Adipocyte (in vitro differentiated cells): ENCODE results near the gene CDC16.
"Not testable (repeated sequence)": the region's sequence is repeated elsewhere in the genome, so short reads cannot be mapped to it uniquely, and the experiment has no call there.

ENCODE experiments used
- DNase-seq: peaks from one replicate; pipeline ENCODE4 v3.0.0-alpha.2; 2015; ENCODE audit warnings: low read depth
- H3K27me3 ChIP-seq: replicated peaks from 2 replicates; pipeline ENCODE4 v1.7.0; 2013; ENCODE audit warnings: mild to moderate bottlenecking, low read length, moderate library complexity; ENCODE audit not compliant: control insufficient read depth, insufficient read depth
- H3K36me3 ChIP-seq: 2 replicates; pipeline ENCODE4 v1.7.0; 2013; ENCODE audit warnings: low read length, mild to moderate bottlenecking, moderate library complexity; ENCODE audit not compliant: control insufficient read depth, insufficient read depth, severe bottlenecking
- H3K4me1 ChIP-seq: 2 replicates; pipeline ENCODE4 v1.7.0; 2013; ENCODE audit warnings: mild to moderate bottlenecking, low read length, moderate library complexity; ENCODE audit not compliant: control insufficient read depth, insufficient read depth
- H3K4me3 ChIP-seq: 2 replicates; pipeline ENCODE4 v1.7.0; 2013; ENCODE audit warnings: mild to moderate bottlenecking, low read length, moderate library complexity
- H3K9ac ChIP-seq: 2 replicates; pipeline ENCODE4 v1.7.0; 2013; ENCODE audit warnings: mild to moderate bottlenecking, low read length, moderate library complexity
- H3K9me3 ChIP-seq: 2 replicates; pipeline ENCODE4 v1.7.0; 2013; ENCODE audit warnings: mild to moderate bottlenecking, low read length, moderate library complexity; ENCODE audit not compliant: control insufficient read depth

CDC16 gene

DNA sequence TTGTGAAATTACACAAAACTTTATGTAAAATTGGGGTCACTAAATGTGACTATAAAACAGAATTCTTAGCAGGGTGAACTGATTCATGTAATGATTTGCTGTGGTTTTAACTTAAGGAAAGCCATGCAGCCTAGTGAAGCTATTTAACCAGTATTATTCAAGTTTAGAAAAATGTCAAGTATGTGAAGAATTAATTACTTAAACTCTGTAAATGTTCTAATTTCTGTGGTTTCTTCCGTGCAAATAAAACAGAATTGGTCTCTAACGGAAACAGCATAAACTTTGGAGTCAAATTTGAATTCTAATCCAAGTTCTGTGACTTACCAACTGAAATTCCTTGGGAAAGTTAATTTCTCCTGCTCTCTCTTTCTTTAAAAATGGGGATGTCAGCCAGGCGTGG, 13.3 kb downstream of the CDC16 start:
- H3K4me3 ChIP-seq, result no peak overlapping the region
- no peaks in the 10 kb centered on the region for H3K27me3 ChIP-seq
- DNase-seq, result peak; percentile 56
- no peaks in the 10 kb centered on the region for H3K4me1 ChIP-seq
- H3K36me3 ChIP-seq, result peaks cover 99% of the 10 kb centered on the region
- H3K9ac ChIP-seq, result no peak overlapping the region
- no peaks in the 10 kb centered on the region for H3K9me3 ChIP-seq

DNA sequence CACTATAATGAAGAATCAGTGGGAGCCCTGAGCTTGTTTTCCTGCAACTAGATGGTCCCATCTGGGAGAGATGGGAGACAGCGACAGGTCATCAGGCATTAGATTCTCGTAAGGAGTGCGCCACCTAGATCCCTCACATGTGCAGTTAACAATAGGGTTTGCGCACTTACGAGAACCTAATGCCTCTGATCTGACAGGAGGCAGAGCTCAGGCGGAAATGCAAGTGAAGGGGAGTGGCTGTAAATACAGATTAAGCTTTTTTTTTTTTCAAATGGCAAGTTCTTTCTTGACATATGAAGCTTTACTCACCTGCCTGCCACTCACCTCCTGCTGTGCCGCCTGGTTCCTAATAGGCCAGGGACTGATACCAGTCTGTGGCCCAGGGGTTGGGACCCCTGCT, 14.4 kb downstream of the CDC16 start:
- Histone ChIP-seq H3K36me3 (peaks cover 97% of the 10 kb centered on the region), H3K4me1 (no peaks in the 10 kb centered on the region), H3K4me3 (no peak overlapping the region), H3K27me3 (no peaks in the 10 kb centered on the region), H3K9ac (no peak overlapping the region), H3K9me3 (no peaks in the 10 kb centered on the region)
- DNase-seq, result no peak

DNA sequence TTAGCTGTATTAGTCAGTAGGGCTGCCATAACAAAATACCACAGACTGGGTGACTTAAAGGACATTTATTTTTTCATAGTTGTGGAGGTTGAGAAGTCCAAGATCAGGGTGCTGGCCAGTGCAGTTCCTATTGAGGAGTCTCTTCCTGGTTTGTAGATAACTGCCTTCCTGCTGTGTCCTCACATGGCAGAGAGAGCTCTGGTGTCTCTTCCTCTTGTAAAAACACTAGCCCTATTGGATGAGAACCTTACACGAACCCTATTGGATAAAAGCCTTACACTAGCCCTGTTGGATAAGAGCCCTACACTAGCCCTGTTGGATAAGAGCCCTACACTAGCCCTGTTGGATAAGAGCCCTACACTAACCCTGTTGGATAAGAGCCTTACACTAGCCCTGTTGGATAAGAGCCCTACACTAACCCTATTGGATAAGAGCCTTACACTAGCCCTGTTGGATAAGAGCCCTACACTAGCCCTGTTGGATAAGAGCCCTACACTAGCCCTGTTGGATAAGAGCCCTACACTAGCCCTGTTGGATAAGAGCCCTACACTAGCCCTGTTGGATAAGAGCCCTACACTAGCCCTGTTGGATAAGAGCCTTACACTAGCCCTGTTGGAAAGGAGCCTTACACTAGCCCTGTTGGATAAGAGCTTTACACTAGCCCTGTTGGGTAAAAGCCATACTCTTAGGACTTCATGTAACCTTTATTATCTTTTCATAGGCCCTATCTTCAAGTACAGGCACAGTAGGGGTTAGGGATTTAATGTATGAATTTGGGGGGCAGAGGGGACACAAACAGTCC, 17.1 kb downstream of the CDC16 start:
- not testable (repeated sequence) for H3K27me3 ChIP-seq, H3K9me3 ChIP-seq, H3K9ac ChIP-seq, H3K4me1 ChIP-seq, H3K4me3 ChIP-seq, DNase-seq
- peaks cover 97% of the 10 kb centered on the region for H3K36me3 ChIP-seq

- Histone ChIP-seq H3K9me3 (no peaks in the 10 kb centered on the region), H3K9ac (no peak overlapping the region), H3K4me3 (no peak overlapping the region), H3K36me3 (peaks cover 96% of the 10 kb centered on the region), H3K27me3 (no peaks in the 10 kb centered on the region), H3K4me1 (peaks cover 8% of the 10 kb centered on the region)
- DNase-seq, result no peak
Measured at GRCh38 chr13:114256547-114256946, 21.9 kb downstream of the CDC16 start.

- no peaks in the 10 kb centered on the region for H3K27me3 ChIP-seq
- no peak for DNase-seq
- H3K4me1 ChIP-seq, result peaks cover 8% of the 10 kb centered on the region
- no peak overlapping the region for H3K4me3 ChIP-seq
- peaks cover 96% of the 10 kb centered on the region for H3K36me3 ChIP-seq
- no peak overlapping the region for H3K9ac ChIP-seq
- H3K9me3 ChIP-seq, result no peaks in the 10 kb centered on the region
Measured at GRCh38 chr13:114257014-114257413, 22.3 kb downstream of the CDC16 start.

DNA sequence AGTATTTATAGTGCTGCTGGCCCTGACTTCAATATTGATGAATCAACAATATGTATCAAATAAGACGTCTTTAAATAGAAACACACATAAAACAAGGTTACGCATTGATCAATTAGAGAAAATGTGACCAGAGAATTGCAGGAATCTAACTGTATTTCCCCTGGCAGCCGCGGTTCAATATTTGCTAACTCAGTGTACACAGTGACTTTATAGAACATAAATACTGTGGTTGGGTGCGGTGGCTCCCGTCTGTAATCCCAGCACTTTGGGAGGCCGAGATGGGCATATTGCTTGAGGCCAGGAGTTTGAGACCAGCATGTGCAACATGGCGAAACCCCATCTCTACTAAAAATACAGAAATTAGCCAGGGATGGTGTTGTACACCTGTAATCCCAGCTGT, 23.9 kb downstream of the CDC16 start:
- H3K36me3 ChIP-seq, result peaks cover 97% of the 10 kb centered on the region

GRCh38 chr13:114259374-114259773, 24.7 kb downstream of the CDC16 start:
- H3K9me3 ChIP-seq, result no peaks in the 10 kb centered on the region
- H3K27me3 ChIP-seq, result no peaks in the 10 kb centered on the region
- peaks cover 95% of the 10 kb centered on the region for H3K36me3 ChIP-seq
- DNase-seq, result no peak
- H3K4me3 ChIP-seq, result no peak overlapping the region
- H3K4me1 ChIP-seq, result peaks cover 9% of the 10 kb centered on the region
- H3K9ac ChIP-seq, result no peak overlapping the region

More for the DNA sequence above, 23.9 kb downstream of the CDC16 start:
- Histone ChIP-seq H3K4me3 (no peak overlapping the region), H3K4me1 (peaks cover 8% of the 10 kb centered on the region), H3K27me3 (no peaks in the 10 kb centered on the region), H3K9ac (no peak overlapping the region), H3K9me3 (no peaks in the 10 kb centered on the region)
- DNase-seq, result no peak

DNA sequence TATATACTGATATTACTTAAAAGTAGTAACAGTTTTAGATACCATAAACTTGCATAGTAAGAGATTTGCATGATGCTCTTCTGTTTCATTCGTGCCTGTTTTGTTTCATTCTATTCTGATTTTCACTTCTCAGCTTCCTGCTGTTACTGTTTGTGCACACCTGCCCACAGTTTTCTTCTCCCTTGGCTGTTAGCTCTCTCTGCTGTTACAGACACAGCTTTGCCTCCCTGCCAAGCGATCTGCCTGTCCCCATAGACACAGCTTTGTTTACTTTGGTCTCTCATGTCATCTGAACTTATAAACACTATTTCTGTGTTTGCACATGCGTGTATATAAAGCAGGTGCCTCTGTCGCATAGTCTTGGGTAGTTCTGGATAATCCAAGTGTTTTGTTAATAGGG, 25.3 kb downstream of the CDC16 start:
- Histone ChIP-seq H3K9ac (no peak overlapping the region), H3K4me3 (no peak overlapping the region), H3K4me1 (peaks cover 15% of the 10 kb centered on the region), H3K27me3 (no peaks in the 10 kb centered on the region), H3K9me3 (no peaks in the 10 kb centered on the region), H3K36me3 (peaks cover 91% of the 10 kb centered on the region)
- DNase-seq, result no peak

GRCh38 chr13:114260814-114261213, 26.1 kb downstream of the CDC16 start:
- Histone ChIP-seq H3K27me3 (no peaks in the 10 kb centered on the region), H3K4me1 (peaks cover 20% of the 10 kb centered on the region), H3K4me3 (no peak overlapping the region), H3K9ac (no peak overlapping the region), H3K9me3 (no peaks in the 10 kb centered on the region), H3K36me3 (peaks cover 91% of the 10 kb centered on the region)
- DNase-seq, result no peak

DNA sequence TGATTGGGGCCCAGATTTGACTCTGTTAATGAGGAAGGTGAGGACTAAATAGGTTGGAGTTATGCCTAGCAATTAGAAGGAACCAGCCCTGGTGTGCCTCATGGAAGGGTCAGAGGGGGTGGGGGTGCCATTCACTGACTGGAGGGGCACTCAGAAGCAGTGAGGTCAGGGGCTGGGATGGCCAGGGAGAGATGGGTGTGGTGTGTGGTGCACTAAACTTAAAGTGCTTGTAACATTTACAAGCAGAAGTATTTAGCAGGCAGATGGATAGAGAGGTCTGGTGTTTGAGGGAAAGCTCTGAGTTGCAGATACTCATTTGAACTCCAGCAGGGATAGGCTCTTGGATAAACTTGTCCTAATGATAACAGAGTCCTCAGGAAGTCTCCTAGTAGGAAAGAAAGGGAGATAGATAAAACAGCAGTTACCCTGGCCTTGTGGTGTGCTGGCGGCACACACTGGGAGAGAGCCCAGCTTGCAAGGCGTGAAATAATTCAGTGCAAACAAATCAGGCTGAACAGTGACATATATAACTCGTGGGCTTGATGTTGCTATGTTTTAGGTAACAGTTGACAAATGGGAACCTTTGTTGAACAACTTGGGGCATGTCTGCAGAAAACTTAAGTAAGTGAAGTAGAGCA, 26.8 kb downstream of the CDC16 start:
- Histone ChIP-seq H3K27me3 (no peaks in the 10 kb centered on the region), H3K36me3 (peaks cover 91% of the 10 kb centered on the region), H3K4me1 (peaks cover 20% of the 10 kb centered on the region), H3K9ac (no peak overlapping the region), H3K9me3 (no peaks in the 10 kb centered on the region), H3K4me3 (no peak overlapping the region)
- no peak for DNase-seq

- Histone ChIP-seq H3K9ac (no peak overlapping the region), H3K36me3 (peaks cover 92% of the 10 kb centered on the region), H3K9me3 (no peaks in the 10 kb centered on the region), H3K4me1 (peaks cover 20% of the 10 kb centered on the region), H3K27me3 (no peaks in the 10 kb centered on the region), H3K4me3 (no peak overlapping the region)
- DNase-seq, result no peak
Measured at GRCh38 chr13:114263578-114263977, 28.9 kb downstream of the CDC16 start.
